ENCODE measurements around the gene RNF113B. TPM values are rescaled to one million over a fixed set of nuclear protein-coding genes. Genes with fewer than 3 reads are reported as not detected.

RNF113B gene
- total RNA-seq, 2 experiments from 2014 or later: not detected

DNA sequence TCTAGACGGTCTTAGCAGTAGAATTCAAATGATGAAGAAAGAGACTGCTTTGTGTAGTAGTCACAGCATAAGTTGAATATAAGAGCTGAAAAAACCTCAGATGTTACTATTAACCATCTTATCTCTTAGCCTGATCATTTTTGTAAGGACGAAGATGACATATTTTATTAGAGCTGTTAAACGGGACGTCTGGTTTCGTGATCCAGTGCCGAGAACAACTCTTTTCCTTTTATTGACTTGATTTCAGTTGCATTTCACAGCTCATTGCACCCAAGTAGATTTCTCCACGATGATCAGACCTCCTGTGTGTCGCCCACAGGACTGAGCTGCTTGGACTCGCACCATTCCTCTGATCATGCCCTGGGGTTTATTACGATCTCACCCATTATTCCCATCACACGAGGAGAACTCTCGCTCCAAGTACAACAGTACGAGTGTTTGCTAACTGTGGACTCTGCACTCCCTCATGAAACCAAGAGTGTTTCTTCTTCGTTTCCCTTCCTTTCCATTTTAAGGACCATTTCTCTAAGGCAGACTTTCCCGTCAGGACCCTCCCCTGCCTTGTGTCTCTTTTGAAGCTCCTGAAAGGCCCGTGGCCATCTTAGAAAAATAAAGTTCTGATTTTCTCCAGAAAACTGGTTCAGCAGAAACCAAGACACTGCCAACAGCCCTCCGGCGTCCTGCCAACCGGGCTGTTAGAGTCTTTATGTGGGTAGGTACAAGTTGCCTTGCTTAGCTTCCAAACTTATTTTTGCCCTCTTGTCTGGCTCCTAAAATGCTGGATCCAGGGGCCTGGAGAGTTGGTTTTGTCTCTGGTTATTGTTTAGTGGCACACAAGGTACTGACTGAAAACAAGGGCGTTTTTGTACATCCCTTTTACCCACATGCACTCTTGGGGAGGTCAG, 48.2 kb upstream of the RNF113B start:
- Histone ChIP-seq H3K9me3 (ENCODE audit: low read length) (no peaks in the 10 kb centered on the region), H3K9me2 (ENCODE audit: insufficient read depth, low read length) (no peaks in the 10 kb centered on the region), H3K79me2 (ENCODE audit: insufficient read depth, low read depth, low read length) (no peaks in the 10 kb centered on the region), H3K36me3 (ENCODE audit: insufficient read depth, low read length) (no peaks in the 10 kb centered on the region), H3K4me2 (ENCODE audit: low read length) (no peak overlapping the region), H2AFZ (ENCODE audit: low read length) (no peak overlapping the region), H4K20me1 (ENCODE audit: insufficient read depth, low read length) (no peaks in the 10 kb centered on the region), H3K4me3 (ENCODE audit: low read depth, low read length, poor library complexity, severe bottlenecking) (no peak overlapping the region), H3K4me1 (ENCODE audit: insufficient read depth, low read length, poor library complexity, severe bottlenecking) (no peaks in the 10 kb centered on the region), H3K27ac (ENCODE audit: low read depth, low read length, poor library complexity, severe bottlenecking) (no peak overlapping the region)
- TF ChIP-seq EZH2phosphoT487 (IDR thresholded peaks at IDR 0.05; ENCODE audit: borderline replicate concordance, low read depth, low read length): no peak
- TF ChIP-seq, protein P1, sequence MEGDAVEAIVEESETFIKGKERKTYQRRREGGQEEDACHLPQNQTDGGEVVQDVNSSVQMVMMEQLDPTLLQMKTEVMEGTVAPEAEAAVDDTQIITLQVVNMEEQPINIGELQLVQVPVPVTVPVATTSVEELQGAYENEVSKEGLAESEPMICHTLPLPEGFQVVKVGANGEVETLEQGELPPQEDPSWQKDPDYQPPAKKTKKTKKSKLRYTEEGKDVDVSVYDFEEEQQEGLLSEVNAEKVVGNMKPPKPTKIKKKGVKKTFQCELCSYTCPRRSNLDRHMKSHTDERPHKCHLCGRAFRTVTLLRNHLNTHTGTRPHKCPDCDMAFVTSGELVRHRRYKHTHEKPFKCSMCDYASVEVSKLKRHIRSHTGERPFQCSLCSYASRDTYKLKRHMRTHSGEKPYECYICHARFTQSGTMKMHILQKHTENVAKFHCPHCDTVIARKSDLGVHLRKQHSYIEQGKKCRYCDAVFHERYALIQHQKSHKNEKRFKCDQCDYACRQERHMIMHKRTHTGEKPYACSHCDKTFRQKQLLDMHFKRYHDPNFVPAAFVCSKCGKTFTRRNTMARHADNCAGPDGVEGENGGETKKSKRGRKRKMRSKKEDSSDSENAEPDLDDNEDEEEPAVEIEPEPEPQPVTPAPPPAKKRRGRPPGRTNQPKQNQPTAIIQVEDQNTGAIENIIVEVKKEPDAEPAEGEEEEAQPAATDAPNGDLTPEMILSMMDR (conservative IDR thresholded peaks at IDR 0.05; ENCODE audit: low read length): no peak
- ChIA-PET CTCF (ENCODE audit: unreplicated experiment) (no interaction called here), POLR2A (no interaction called here)
- no peak for DNase-seq (ENCODE audit: low spot score)
- BruUV-seq (replicated peaks): no TSS peak
- intact Hi-C loops (cut with micrococcal nuclease; ENCODE audit: unreplicated experiment): no loop called here

DNA sequence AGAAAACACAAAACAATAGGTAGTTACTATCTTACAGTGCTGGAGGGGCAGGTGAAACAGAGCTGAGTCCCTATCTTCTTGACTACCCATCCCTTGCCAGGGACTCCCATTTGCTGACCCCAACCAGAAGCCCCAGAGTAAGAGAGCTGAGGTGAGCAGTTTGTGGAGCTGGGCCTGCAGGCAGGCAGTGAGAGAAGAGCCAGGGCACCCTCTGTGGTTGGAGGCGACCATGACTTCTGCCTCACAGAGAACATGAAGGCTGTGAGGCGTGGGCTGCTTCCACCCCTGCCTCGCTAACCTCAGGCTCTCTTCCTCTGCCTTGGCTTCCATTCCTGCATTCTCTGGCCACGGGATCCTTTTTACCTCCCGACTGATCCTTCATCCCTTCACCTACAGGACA, 47.5 kb upstream of the RNF113B start:
- H4K20me1 ChIP-seq (ENCODE audit: insufficient read depth, low read length): no peaks in the 10 kb centered on the region
- H3K27ac ChIP-seq (ENCODE audit: low read depth, low read length, poor library complexity, severe bottlenecking): no peak overlapping the region
- H2AFZ ChIP-seq (ENCODE audit: low read length): no peak overlapping the region
- no peak for TF ChIP-seq EZH2phosphoT487 (IDR thresholded peaks at IDR 0.05; ENCODE audit: borderline replicate concordance, low read depth, low read length)
- TF ChIP-seq, protein P1 (conservative IDR thresholded peaks at IDR 0.05; ENCODE audit: low read length): no peak
- CTCF ChIA-PET (ENCODE audit: unreplicated experiment): no interaction called here
- H3K4me3 ChIP-seq (ENCODE audit: low read depth, low read length, poor library complexity, severe bottlenecking): no peak overlapping the region
- BruUV-seq (replicated peaks): no TSS peak
- no peak overlapping the region for H3K4me2 ChIP-seq (ENCODE audit: low read length)
- H3K79me2 ChIP-seq (ENCODE audit: insufficient read depth, low read depth, low read length): no peaks in the 10 kb centered on the region
- no peaks in the 10 kb centered on the region for H3K9me2 ChIP-seq (ENCODE audit: insufficient read depth, low read length)
- POLR2A ChIA-PET: no interaction called here
- intact Hi-C loops (cut with micrococcal nuclease; ENCODE audit: unreplicated experiment): no loop called here
- no peaks in the 10 kb centered on the region for H3K36me3 ChIP-seq (ENCODE audit: insufficient read depth, low read length)
- no peaks in the 10 kb centered on the region for H3K4me1 ChIP-seq (ENCODE audit: insufficient read depth, low read length, poor library complexity, severe bottlenecking)
- DNase-seq (ENCODE audit: low spot score): no peak
- H3K9me3 ChIP-seq (ENCODE audit: low read length): no peaks in the 10 kb centered on the region

DNA sequence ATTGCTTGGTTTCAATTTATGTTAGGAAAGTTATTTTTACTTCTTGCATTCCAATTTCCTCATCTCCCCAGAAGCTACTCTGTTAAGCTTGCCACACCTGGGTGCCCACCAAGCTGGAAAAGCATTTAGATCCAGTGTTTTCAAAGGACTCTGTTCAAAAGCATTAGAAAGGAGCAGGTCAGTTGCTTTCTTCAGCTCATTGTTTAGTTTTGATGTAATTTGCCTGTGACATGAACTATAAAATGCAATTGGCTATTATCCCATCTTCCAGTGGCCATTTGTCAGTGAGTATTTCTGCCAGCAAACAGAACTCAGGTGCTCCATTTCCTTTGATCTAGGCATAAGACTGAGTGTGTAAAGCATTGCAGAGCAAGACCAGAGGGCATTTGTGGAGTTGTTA, 46.7 kb upstream of the RNF113B start:
- H3K9me2 ChIP-seq (ENCODE audit: insufficient read depth, low read length): no peaks in the 10 kb centered on the region
- intact Hi-C loops (cut with micrococcal nuclease; ENCODE audit: unreplicated experiment): no loop called here
- no peak overlapping the region for H3K27ac ChIP-seq (ENCODE audit: low read depth, low read length, poor library complexity, severe bottlenecking)
- no peak overlapping the region for H2AFZ ChIP-seq (ENCODE audit: low read length)
- H3K4me2 ChIP-seq (ENCODE audit: low read length): no peak overlapping the region
- ChIA-PET CTCF (ENCODE audit: unreplicated experiment) (no interaction called here), POLR2A (no interaction called here)
- no TSS peak for BruUV-seq (replicated peaks)
- H3K4me3 ChIP-seq (ENCODE audit: low read depth, low read length, poor library complexity, severe bottlenecking): no peak overlapping the region
- no peaks in the 10 kb centered on the region for H3K9me3 ChIP-seq (ENCODE audit: low read length)
- H3K4me1 ChIP-seq (ENCODE audit: insufficient read depth, low read length, poor library complexity, severe bottlenecking): no peaks in the 10 kb centered on the region
- TF ChIP-seq, protein P1 (conservative IDR thresholded peaks at IDR 0.05; ENCODE audit: low read length): no peak
- TF ChIP-seq EZH2phosphoT487 (IDR thresholded peaks at IDR 0.05; ENCODE audit: borderline replicate concordance, low read depth, low read length): no peak
- no peaks in the 10 kb centered on the region for H3K36me3 ChIP-seq (ENCODE audit: insufficient read depth, low read length)
- H4K20me1 ChIP-seq (ENCODE audit: insufficient read depth, low read length): no peaks in the 10 kb centered on the region
- H3K79me2 ChIP-seq (ENCODE audit: insufficient read depth, low read depth, low read length): no peaks in the 10 kb centered on the region
- no peak for DNase-seq (ENCODE audit: low spot score)

Data from OCI-LY7 (cell line).